ENCODE data around the gene KRT4.
"Not testable (repeated sequence)": the region's sequence is repeated elsewhere in the genome, so short reads cannot be mapped to it uniquely, and the experiment has no call there.

The KRT4 gene

GRCh38 chr12:52813885-52814709 lies at the start of gene KRT4:
Gene KRT4, minus strand, starts transcription at chr12:52814116. Its CDS starts 58 bp downstream, at chr12:52814058.
- DNase-seq (ENCODE audit: low read depth, low spot score), result no peak

- no peak for DNase-seq (ENCODE audit: low read depth, low spot score)
These were observed 48.1 kb upstream of the KRT4 start for GRCh38 chr12:52862023-52862422.

- no peak for DNase-seq (ENCODE audit: low read depth, low spot score)
These were observed 47.6 kb upstream of the KRT4 start for GRCh38 chr12:52861511-52861910.

- no peak for DNase-seq (ENCODE audit: low read depth, low spot score)
These were observed 46.3 kb upstream of the KRT4 start for GRCh38 chr12:52860102-52860823.

- DNase-seq (ENCODE audit: low read depth, low spot score), result no peak
These were observed 43.6 kb upstream of the KRT4 start for GRCh38 chr12:52857500-52857899.

GRCh38 chr12:52856787-52857186 lies 42.9 kb upstream of the KRT4 start:
- DNase-seq (ENCODE audit: low read depth, low spot score), result no peak

GRCh38 chr12:52856077-52856476 lies 42.2 kb upstream of the KRT4 start:
- DNase-seq (ENCODE audit: low read depth, low spot score), result not testable (repeated sequence)

- no peak for DNase-seq (ENCODE audit: low read depth, low spot score)
These were observed 37.9 kb upstream of the KRT4 start for GRCh38 chr12:52851787-52852186.

- no peak for DNase-seq (ENCODE audit: low read depth, low spot score)
These were observed 36.8 kb upstream of the KRT4 start for GRCh38 chr12:52850681-52851080.

- DNase-seq (ENCODE audit: low read depth, low spot score), result no peak
These were observed 35.6 kb upstream of the KRT4 start for GRCh38 chr12:52849511-52849910.

- DNase-seq (ENCODE audit: low read depth, low spot score), result no peak
These were observed 34.8 kb upstream of the KRT4 start, which contains the start of gene KRT78 for GRCh38 chr12:52848661-52849255. Gene KRT78, minus strand, starts transcription at chr12:52848994. Its CDS starts 64 bp downstream, at chr12:52848930.

GRCh38 chr12:52847335-52848102 lies 33.6 kb upstream of the KRT4 start:
- no peak for DNase-seq (ENCODE audit: low read depth, low spot score)

- DNase-seq (ENCODE audit: low read depth, low spot score), result no peak
These were observed 32.5 kb upstream of the KRT4 start for GRCh38 chr12:52846356-52846970.

- no peak for DNase-seq (ENCODE audit: low read depth, low spot score)
These were observed 32.0 kb upstream of the KRT4 start for GRCh38 chr12:52845946-52846345.

- DNase-seq (ENCODE audit: low read depth, low spot score), result no peak
These were observed 30.5 kb upstream of the KRT4 start for GRCh38 chr12:52844386-52844785.

GRCh38 chr12:52839436-52840105 lies 25.7 kb upstream of the KRT4 start:
- DNase-seq (ENCODE audit: low read depth, low spot score), result no peak

GRCh38 chr12:52838609-52839435 lies 24.9 kb upstream of the KRT4 start:
- no peak for DNase-seq (ENCODE audit: low read depth, low spot score)

- no peak for DNase-seq (ENCODE audit: low read depth, low spot score)
These were observed 24.1 kb upstream of the KRT4 start for GRCh38 chr12:52837781-52838608.

- no peak for DNase-seq (ENCODE audit: low read depth, low spot score)
These were observed 23.5 kb upstream of the KRT4 start for GRCh38 chr12:52837413-52837741.

All from smooth muscle cell of the brain vasculature (primary cell).